Caco-2 (cell line): ENCODE data around the gene CREB3L2. TPM values are rescaled to one million over a fixed set of nuclear protein-coding genes. Genes with fewer than 3 reads are reported as not detected.

Experiments used
- BruUV-seq: library from RNA; stranded (reverse); fragments of 400-500 nt; replicated peaks from 2 replicates; lab custom pipeline; 2021; lab: Mats Ljungman, UMichigan
- CTCF ChIA-PET: fragments of 300-600 bp; sonication (Branson Sonifier 250); formaldehyde crosslinking; loops from one replicate; lab custom pipeline; 2022; ENCODE audit warnings: antibody characterized with exemption; lab: Charles Lee
- POLR2A ChIA-PET: fragments of 300-600 bp; sonication (Branson Sonifier 250); formaldehyde crosslinking; loops from one replicate; lab custom pipeline; 2022; ENCODE audit warnings: antibody characterized with exemption; lab: Charles Lee
- DNase-seq, 2 experiments: peaks; one replicate each; pipeline versions ENCODE4 v3.0.0 to v3.0.0-alpha.2; 2020 to 2022
- H3K27me3 ChIP-seq: replicated peaks from 2 replicates; pipeline ENCODE4 v1.6.0; 2011; ENCODE audit warnings: low read length; ENCODE audit not compliant: control insufficient read depth, insufficient read depth
- H3K36me3 ChIP-seq: 2 replicates; pipeline ENCODE4 v1.5.1; 2011; ENCODE audit warnings: low read length; ENCODE audit not compliant: control insufficient read depth, insufficient read depth
- H3K4me1 ChIP-seq: fragments of 250-450 bp; sonication (Bioruptor Pico); 2 replicates; pipeline ENCODE4 v1.5.1; 2020; ENCODE audit warnings: mild to moderate bottlenecking
- H3K4me3 ChIP-seq: 2 replicates; pipeline ENCODE4 v1.5.1; 2011; ENCODE audit warnings: low read depth, mild to moderate bottlenecking, control low read depth, low read length
- H3K9me3 ChIP-seq: fragments of 250-450 bp; sonication (Bioruptor Pico); 2 replicates; pipeline ENCODE4 v1.5.1; 2020; ENCODE audit warnings: mild to moderate bottlenecking, moderate library complexity
- H3K27ac Mint-ChIP-seq: one replicate; pipeline ENCODE4 v1.8.0; 2022; ENCODE audit warnings: mixed read lengths; ENCODE audit not compliant: unreplicated experiment
- H3K27me3 Mint-ChIP-seq: one replicate; pipeline ENCODE4 v1.8.0; 2022; ENCODE audit warnings: mixed read lengths; ENCODE audit not compliant: insufficient read depth, unreplicated experiment
- H3K36me3 Mint-ChIP-seq: one replicate; pipeline ENCODE4 v1.8.0; 2022; ENCODE audit warnings: mild to moderate bottlenecking, mixed read lengths; ENCODE audit not compliant: insufficient read depth, unreplicated experiment
- H3K4me1 Mint-ChIP-seq: one replicate; pipeline ENCODE4 v1.8.0; 2022; ENCODE audit warnings: low read depth, mixed read lengths; ENCODE audit not compliant: unreplicated experiment
- H3K4me3 Mint-ChIP-seq: one replicate; pipeline ENCODE4 v1.8.0; 2022; ENCODE audit warnings: mild to moderate bottlenecking, moderate library complexity, mixed read lengths; ENCODE audit not compliant: unreplicated experiment
- H3K9me3 Mint-ChIP-seq: one replicate; pipeline ENCODE4 v1.8.0; 2022; ENCODE audit warnings: mixed read lengths; ENCODE audit not compliant: unreplicated experiment
- intact Hi-C: fragments of 100-400 bp; cut with micrococcal nuclease; formaldehyde crosslinking; loops from one replicate; pipeline ENCODE4 v1.10.0; 2022; ENCODE audit not compliant: unreplicated experiment
- total RNA-seq: library from RNA; stranded (reverse); gene quantifications from 2 replicates; pipeline ENCODE4 v1.2.3, GENCODE V29; 2022
- TF ChIP-seq, protein P1 (sequence below), 2 experiments: fragments of 200-600 bp in 1 of 2; IDR thresholded peaks; 1 replicate in 1 of 2; 2 replicates in 1 of 2; pipeline versions ENCODE4 v1.5.1 to v1.8.0; 2011 to 2022; ENCODE audit warnings: antibody characterized with exemption in 1 of 2, control low read depth in 1 of 2, inconsistent platforms in 1 of 2, low read depth in 1 of 2, low read length in 1 of 2, mild to moderate bottlenecking in 1 of 2, moderate library complexity in 1 of 2; ENCODE audit not compliant: insufficient read depth in 1 of 2, severe bottlenecking in 1 of 2, unreplicated experiment in 1 of 2

CREB3L2 gene
- total RNA-seq, 1 experiment from 2014 or later = 123 TPM

GRCh38 chr7:137882261-137882668, 119.6 kb downstream of the CREB3L2 start:
- Histone ChIP-seq H3K4me3 (no peak overlapping the region), H3K27me3 (no peaks in the 10 kb centered on the region; the same call in 1 of the 2 replicates), H3K4me1 (no peaks in the 10 kb centered on the region), H3K36me3 (peaks cover 13% of the 10 kb centered on the region), H3K9me3 (0 out of 2 replicates have a peak, but pooled peaks cover 3% of the 10 kb centered on the region)
- Mint-ChIP-seq H3K4me1 (peaks cover 7% of the 10 kb centered on the region), H3K27me3 (no peaks in the 10 kb centered on the region), H3K36me3 (peaks cover 88% of the 10 kb centered on the region), H3K4me3 (no peak overlapping the region), H3K9me3 (no peaks in the 10 kb centered on the region), H3K27ac (no peak overlapping the region)
- intact Hi-C loops = no loop called here
- TF ChIP-seq, protein P1, sequence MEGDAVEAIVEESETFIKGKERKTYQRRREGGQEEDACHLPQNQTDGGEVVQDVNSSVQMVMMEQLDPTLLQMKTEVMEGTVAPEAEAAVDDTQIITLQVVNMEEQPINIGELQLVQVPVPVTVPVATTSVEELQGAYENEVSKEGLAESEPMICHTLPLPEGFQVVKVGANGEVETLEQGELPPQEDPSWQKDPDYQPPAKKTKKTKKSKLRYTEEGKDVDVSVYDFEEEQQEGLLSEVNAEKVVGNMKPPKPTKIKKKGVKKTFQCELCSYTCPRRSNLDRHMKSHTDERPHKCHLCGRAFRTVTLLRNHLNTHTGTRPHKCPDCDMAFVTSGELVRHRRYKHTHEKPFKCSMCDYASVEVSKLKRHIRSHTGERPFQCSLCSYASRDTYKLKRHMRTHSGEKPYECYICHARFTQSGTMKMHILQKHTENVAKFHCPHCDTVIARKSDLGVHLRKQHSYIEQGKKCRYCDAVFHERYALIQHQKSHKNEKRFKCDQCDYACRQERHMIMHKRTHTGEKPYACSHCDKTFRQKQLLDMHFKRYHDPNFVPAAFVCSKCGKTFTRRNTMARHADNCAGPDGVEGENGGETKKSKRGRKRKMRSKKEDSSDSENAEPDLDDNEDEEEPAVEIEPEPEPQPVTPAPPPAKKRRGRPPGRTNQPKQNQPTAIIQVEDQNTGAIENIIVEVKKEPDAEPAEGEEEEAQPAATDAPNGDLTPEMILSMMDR (IDR thresholded peaks at IDR 0.05; ENCODE audit: insufficient read depth in 1 of 2, low read depth in 1 of 2, low read length in 1 of 2, severe bottlenecking in 1 of 2, unreplicated experiment in 1 of 2) = no peak
- BruUV-seq = no TSS peak
- ChIA-PET CTCF (no interaction called here), POLR2A (no interaction called here)
- no peak for DNase-seq

DNA sequence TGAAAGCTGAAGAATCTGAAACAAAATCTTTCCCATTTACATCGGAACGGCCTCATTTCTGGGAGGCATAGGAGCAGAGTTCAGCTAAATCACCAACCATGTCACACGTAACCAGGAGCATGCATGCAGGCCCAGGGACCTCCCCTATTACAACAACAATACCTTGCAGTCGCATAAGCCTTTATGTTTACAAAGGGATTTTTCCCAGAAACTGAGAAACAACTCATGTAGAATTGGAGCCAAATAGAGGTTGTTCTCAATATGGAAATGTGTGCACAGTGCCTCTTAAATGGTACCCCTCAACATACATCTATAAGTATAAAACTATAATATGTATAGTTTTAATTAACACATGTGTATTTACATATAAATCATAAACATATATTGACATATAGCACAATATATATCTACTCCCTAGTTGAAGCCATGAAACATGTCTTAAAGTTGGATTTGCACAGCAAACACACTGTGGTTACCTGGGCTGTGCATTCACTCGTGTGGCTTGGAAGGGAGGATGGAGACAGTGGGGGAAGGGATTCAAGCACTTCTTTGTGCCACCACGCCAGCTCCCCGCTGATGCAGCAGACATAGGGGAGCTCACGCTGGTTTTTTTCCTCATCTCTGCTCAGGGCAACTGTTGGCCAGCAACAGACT, 120.2 kb downstream of the CREB3L2 start:
- no peaks in the 10 kb centered on the region for H3K27me3 Mint-ChIP-seq
- no TSS peak for BruUV-seq
- H3K4me3 ChIP-seq = no peak overlapping the region
- no peak overlapping the region for H3K4me3 Mint-ChIP-seq
- 0 out of 2 replicates have a peak, but pooled peaks cover 3% of the 10 kb centered on the region for H3K9me3 ChIP-seq
- intact Hi-C loops = no loop called here
- H3K36me3 Mint-ChIP-seq = peaks cover 88% of the 10 kb centered on the region
- H3K27me3 ChIP-seq = no peaks in the 10 kb centered on the region; the same call in 1 of the 2 replicates
- no peaks in the 10 kb centered on the region for H3K4me1 ChIP-seq
- no peak for DNase-seq
- CTCF ChIA-PET = no interaction called here
- H3K9me3 Mint-ChIP-seq = no peaks in the 10 kb centered on the region
- H3K4me1 Mint-ChIP-seq = peaks cover 7% of the 10 kb centered on the region
- TF ChIP-seq, protein P1 (IDR thresholded peaks at IDR 0.05; ENCODE audit: insufficient read depth in 1 of 2, low read depth in 1 of 2, low read length in 1 of 2, severe bottlenecking in 1 of 2, unreplicated experiment in 1 of 2) = no peak
- no peak overlapping the region for H3K27ac Mint-ChIP-seq
- POLR2A ChIA-PET = no interaction called here
- peaks cover 13% of the 10 kb centered on the region for H3K36me3 ChIP-seq

GRCh38 chr7:137880432-137880831, 121.5 kb downstream of the CREB3L2 start:
- Mint-ChIP-seq H3K4me3 (no peak overlapping the region), H3K27ac (peak overlapping the region; percentile 16), H3K27me3 (no peaks in the 10 kb centered on the region), H3K4me1 (peaks cover 7% of the 10 kb centered on the region), H3K36me3 (peaks cover 91% of the 10 kb centered on the region), H3K9me3 (no peaks in the 10 kb centered on the region)
- no TSS peak for BruUV-seq
- Histone ChIP-seq H3K9me3 (0 out of 2 replicates have a peak, but pooled peaks cover 3% of the 10 kb centered on the region), H3K4me1 (no peaks in the 10 kb centered on the region), H3K36me3 (peaks cover 14% of the 10 kb centered on the region), H3K4me3 (no peak overlapping the region), H3K27me3 (no peaks in the 10 kb centered on the region; the same call in 1 of the 2 replicates)
- TF ChIP-seq, protein P1 (IDR thresholded peaks at IDR 0.05; ENCODE audit: insufficient read depth in 1 of 2, low read depth in 1 of 2, low read length in 1 of 2, severe bottlenecking in 1 of 2, unreplicated experiment in 1 of 2) = no peak
- POLR2A ChIA-PET = no interaction called here
- intact Hi-C loops = no loop called here
- no peak for DNase-seq
- CTCF ChIA-PET = no interaction called here
